NCI-H2107 (cell line): ENCODE measurements around the gene HSPBP1.

Source experiments
- DNase-seq: peaks from one replicate; lab custom pipeline; 2025; lab: John Stamatoyannopoulos, UW

HSPBP1 gene

DNA sequence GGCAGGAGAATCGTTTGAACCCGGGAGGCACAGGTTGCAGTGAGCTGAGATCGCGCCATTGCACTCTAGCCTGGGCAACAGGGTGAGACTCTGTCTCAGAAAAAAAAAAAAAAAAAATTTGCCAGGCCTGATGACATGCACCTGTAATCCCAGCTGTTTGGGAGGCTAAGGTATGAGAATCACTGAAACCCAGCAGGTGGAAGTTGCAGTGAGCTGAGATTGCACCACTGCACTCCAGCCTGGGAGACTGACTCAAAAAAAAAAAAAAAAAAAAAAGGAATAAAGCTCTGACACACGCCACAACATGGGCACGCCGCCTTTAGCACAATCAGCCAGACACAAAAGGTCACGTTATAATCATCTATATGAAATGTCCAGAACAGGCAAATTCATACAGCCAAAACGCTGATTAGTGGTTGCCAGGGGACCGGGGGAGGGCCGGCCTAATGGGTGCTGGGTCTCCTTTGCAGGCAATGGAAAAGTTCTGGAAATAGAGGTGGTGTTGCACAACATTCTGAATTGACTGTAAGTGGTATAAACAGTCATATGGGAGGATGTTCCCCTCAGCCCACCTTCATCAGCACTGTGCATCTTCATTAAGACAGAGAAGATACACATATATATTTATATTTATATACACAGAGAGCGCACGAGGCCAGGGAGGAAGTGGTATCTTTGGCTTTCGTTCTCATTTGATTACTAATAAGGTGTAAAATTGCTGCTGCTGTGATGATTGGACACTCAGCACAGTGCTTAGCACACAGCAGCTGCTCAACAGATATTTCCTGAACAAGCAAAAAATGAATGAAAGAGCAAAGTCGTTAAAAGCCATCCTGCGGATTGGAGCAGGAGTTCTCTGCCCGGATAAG, 3.8 kb downstream of the HSPBP1 start:
- no peak for DNase-seq

DNA sequence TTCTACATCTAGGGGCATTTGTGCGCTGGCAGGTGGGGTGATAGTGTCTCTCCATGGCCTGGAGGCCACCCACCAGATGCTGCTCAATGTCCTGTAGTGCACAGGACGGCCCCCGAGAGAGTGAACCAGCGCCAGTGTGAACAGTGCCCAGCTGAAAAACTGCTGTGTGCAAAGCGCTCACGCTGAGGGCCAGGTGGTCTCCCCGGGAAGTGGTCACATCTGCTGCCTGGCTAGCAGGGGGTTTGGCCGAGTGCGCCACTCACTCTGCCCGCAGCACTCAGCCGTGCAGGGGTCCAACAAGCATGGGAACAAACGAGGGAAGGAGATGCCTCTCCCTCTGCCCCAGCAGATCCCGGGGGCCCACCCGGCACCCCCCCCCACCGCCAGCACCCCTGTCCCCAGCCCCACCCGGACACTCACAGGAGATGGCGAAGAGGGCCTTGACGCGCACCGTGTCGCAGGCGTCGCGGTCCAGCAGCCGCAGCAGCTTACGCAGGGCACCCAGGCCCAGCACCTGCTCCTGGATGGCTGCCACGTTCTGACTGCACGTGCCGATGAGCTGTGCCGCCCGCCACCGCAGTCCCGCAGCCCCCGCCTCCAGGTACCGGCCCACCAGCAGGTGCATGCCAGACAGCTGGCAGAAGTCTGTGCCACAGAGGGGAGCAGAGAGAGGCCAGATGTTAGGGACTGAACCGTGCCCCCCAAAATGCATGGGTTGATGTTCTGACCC, 5.8 kb downstream of the HSPBP1 start:
- peak; percentile 90 for DNase-seq

DNA sequence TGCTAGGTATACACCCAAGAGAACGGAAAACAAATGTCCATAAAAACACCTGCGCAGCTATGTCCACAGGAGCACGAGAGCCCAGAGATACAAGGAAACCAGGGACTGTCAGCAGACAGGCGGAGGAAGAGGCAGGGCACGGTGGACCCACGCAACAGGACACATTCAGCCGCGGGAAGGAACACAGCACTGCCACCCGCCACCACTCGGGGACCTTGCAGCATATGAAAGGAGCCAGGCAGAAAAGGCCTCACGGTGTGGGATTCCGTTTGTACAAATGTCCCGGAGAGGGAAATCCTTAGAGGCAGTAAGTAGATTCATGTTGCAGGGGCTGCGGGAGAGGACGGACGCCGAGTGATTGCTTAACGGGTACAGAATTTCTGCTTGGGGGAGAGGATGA, 7.8 kb downstream of the HSPBP1 start:
- DNase-seq, result no peak

GRCh38 chr19:55270172-55270942, 9.6 kb downstream of the HSPBP1 start:
- no peak for DNase-seq

DNA sequence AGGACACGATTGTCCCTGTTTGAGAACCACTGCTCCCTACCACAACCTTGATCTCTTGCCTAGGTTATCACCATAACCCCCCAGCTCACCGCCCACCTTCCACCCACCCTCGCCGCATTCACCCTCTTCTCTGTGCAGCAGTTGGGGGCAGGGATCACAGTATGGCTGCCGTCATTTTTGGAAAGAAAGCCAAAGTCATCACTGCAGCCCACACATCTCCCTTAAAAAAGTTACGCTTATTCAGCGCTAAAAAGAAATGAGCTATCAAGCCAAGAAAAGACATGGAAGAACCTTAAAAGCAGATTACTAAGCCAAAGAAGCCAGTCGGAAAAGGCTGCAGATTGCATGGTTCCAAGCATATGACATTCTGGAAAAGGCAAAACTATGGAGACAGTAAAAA, 10.6 kb downstream of the HSPBP1 start:
- no peak for DNase-seq

- no peak for DNase-seq
Measured at GRCh38 chr19:55266840-55267239, 13.1 kb downstream of the HSPBP1 start.

- DNase-seq, result no peak
Measured at GRCh38 chr19:55266404-55266803, 13.5 kb downstream of the HSPBP1 start.

DNA sequence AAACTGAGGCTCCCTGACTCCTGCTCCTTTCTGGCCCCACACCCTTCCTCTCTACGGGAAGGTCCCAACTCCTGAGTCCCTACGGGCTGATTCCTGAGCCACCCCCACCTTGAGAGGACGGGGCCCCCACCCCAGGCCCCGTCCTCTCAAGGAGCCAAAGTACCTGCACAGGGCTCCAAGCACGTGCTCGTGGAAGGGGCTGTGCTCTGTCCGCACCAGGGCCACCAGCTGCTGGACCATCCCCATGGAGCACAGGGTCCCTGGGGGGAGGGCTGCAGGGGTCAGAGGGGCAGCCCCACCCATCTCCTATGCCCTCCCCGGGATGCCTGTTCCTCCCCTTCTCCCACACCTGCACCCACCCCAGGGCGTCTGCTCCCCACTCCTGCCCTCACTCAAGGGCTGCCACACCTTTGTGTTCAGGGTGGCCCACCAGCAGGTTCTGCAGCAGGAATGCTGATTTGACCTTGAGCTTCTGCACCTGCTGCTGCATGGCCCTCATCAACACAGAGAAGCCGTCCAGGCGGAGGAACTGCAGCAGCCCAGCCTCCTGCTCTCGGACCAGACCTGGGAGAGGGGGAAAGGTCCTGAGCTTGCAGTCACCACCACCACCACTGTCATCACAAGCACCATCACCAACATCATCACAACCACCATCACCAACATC, 14.1 kb downstream of the HSPBP1 start:
- no peak for DNase-seq

- DNase-seq, result no peak
Measured at GRCh38 chr19:55265173-55265572, 14.7 kb downstream of the HSPBP1 start.

- DNase-seq, result no peak
Measured at GRCh38 chr19:55264531-55264930, 15.4 kb downstream of the HSPBP1 start.

DNA sequence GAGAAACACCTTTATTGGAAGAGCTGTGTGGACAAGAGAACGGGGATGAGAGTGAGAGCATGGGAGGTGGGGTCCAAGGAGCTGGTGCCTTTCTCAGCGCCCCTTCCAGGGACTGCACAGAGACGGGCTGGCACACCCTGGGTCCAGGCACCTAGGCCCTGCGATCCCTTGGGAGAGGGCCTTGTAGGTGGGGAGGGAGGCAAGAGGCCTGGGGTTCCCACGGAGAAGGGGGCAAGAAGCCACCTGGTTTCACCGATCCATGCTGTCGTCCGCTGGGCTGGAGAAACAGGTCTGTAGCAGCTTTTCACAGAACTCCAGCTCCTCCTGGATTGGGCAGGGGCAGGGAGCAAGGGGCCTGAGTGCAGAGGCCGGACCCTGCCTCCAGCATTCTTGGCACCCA, 17.6 kb downstream of the HSPBP1 start:
- DNase-seq, result no peak

- no peak for DNase-seq
Measured at GRCh38 chr19:55261671-55262126, 18.2 kb downstream of the HSPBP1 start.

DNA sequence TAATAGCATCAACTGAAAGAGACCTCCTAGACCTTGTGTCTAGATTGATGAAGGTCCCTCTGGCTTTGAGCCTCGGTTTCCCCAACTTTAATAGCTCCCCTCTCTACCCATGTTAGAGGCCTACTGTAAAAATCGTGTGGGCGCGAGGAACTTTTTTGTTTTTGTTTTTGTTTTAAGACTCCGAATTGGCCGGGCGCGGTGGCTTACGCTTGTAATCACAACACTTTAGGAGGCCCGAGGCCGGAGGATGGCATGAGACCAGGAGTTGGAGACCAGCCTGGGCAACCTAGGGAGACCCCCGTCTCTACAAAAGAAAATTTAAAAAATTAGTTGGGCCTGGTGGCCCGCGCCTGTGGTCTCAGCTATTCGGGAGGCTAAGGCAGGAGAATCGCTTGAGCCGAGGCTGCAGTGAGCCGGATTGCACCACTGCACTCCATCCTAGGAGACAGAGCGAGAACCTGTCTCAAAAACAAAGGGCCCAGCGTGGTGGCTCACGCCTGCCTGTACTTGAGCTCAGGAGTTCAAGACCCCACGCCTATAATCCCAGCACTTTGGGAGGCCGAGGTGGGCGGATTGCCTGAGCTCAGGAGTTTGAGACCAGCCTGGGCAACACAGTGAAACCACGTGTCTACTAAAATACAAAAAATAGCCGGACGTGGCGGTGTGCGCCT, 20.2 kb downstream of the HSPBP1 start:
- no peak for DNase-seq

GRCh38 chr19:55258828-55259539, 20.9 kb downstream of the HSPBP1 start, which contains the start of gene PPP6R1:
Gene PPP6R1 (minus strand): TSS chr19:55259017. CDS start chr19:55247103, 11,914 bp downstream.
- peak; percentile 94 for DNase-seq

DNA sequence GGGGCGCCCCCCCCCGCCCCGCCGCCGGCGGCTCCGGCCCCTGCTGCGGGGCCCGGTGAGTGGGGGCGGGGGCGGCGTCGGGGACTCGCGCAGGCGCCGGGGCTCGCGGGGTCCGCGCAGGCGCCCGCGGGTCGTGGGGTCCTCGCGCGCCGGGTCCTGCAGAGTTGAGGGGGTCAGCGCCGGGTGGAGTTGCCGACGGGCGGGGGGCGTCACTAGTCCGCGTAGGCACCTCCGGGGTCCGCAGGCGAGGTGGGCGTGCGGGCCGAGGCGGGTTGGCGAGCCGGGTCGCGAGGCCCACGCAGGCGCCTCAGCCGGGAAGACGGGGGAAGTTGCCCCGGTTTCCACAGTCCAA, 21.5 kb downstream of the HSPBP1 start:
- DNase-seq, result no peak

DNA sequence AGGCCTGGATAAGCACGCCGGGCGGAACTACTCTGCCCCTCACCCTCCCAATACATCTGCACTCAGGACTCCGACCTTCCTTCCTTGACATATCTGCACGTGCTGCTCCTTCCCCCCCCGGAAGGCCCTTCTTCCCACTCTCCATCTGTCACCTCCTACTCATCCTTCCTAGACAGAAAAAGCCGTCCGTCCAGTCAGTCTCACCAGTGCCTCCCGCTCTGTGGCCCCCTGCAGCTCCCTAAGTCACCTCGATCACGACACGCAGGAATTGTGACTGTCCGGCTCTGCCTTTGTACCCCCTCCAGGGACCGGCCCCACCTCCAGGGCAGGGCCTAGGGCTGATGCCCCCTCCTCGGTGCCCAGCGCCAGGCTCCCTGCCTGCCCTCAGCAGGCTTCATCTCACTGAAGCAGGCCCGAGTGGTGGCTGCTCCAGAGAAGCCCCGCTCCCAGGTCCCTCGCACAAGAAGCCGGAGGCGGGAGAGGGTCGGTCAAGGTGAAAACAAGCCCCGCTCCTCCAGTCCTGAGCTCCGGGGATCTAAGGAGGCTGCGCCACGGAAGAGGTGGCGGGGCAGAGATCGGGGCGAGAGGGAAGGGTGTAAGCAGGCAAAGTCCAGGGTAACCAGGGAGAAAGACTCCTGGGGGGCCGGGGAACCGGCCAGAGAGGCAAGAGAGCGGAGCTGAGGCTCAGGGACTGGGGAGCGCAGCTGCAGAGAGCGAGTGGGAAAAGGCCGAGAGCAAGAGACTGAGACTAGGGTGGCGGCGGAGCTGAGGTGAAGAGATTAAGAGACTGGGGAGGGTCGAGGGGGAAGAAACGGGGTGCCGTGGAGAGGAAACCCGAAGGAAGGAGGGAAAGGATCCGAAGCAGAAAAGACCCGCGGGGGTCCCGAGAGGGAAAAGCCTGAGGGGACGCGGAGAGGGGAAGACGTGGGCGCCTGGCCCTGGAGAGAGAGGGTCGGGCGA, 22.2 kb downstream of the HSPBP1 start:
- peak; percentile 12 for DNase-seq

DNA sequence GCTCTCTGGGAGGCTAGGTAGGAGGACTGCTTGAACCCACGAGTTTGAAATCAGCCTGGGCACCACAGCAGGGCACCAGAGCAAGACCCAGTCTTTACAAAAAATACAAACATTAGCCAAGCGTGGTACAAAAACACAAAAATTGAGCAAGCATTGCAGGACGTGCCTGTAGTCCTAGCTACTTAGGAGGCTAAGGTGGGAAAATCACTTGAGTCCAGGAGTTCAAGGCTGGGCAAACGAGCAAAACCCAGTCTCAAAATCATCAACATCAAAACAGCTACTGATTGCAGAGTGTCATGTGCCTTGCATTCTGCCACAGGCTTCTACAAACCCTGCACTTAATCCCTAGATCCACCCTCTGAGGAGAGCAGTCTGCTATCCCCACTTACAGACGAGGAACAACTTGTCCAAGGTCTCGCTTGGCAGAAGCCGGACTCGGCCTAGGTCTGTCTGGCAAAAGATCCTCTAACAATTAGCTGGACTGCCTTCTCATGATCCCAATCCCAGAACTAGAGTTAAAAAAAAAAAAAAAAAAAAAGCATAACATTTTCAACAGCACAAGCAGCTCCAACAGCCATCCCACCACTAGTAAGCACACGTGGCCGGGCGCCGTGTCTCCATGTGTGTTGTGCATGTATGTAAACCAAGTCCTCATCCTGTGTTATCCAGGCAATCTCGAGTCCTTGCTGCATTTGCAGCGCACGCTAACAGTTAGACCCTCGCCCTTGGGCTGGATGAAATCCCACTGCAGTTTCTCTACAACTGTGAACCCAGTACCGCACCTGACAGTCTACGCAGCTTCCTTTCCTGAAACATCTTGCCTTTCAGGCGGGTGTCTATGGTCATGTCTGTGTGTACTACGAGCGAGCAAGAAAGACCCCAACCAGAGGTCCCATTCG, 23.1 kb downstream of the HSPBP1 start:
- no peak for DNase-seq

DNA sequence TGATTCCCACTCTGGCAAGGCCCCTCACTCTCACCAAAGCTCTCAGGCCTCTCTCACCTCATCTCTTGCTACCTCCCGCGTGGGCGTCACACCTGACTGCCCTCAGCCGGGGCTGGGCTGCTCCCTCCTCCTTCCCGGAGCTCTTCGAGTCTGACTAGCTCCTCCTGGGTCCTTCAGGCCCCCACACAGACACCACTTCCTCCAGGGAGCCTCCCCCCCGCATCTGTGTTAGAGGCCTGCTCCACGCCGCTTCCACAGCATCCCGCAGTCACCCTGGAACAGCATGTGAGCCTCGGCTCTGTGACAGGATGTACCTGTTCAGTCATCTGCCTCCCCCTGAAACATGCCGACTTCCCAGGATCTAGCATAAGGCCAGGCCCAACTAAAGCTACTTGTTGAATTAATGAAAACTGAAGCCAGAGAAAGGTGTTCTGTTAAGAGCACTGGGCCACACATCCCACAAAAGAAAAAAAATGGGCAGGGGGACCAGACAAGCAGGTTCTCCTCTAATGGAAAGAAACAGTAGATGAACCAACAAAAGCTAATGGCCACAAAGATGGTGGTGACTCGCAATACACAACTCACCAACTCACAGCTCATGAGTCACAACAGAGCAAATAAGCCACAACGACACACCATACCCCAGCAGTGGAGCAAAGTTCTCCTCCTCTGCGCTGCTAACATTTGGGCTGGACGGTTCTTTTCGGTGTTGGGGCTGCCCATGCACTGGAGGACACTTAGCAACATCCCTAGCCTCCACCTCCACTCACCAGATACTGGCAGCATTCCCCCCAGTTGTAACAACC, 24.1 kb downstream of the HSPBP1 start:
- no peak for DNase-seq
